Lung (tissue), 12 donors: Measurements from ENCODE around the gene MDH1B. TPM values are rescaled to one million over a fixed set of nuclear protein-coding genes. Genes with fewer than 3 reads are reported as not detected.

ENCODE experiments used
- ATAC-seq: fragments of 200-7000 bp; cut with Tn5 transposase; one replicate; pipeline ENCODE4 v1.9.1; 2020; ENCODE audit warnings: moderate number of reproducible peaks; ENCODE audit not compliant: insufficient read depth, low FRiP score
- DNase-seq, 3 donors: peaks; one replicate each; pipeline ENCODE4 v3.0.0-alpha.2; 2013 to 2017
- H3K27ac ChIP-seq, 2 donors: one replicate each; pipeline ENCODE4 v1.5.1; 2013; ENCODE audit warnings: mild to moderate bottlenecking in 2 of 2, moderate library complexity in 2 of 2, control low read depth in 1 of 2, inconsistent platforms in 1 of 2, low read depth in 1 of 2, low read length in 1 of 2
- H3K27me3 ChIP-seq, 3 donors: one replicate each; pipeline ENCODE4 v1.5.1; 2013; ENCODE audit warnings: low read length in 2 of 3; ENCODE audit not compliant: control insufficient read depth in 3 of 3, insufficient read depth in 3 of 3
- H3K36me3 ChIP-seq, 4 donors: one replicate each; pipeline ENCODE4 v1.5.1; 2013; ENCODE audit warnings: low read length in 4 of 4, mild to moderate bottlenecking in 1 of 4, moderate library complexity in 1 of 4; ENCODE audit not compliant: control insufficient read depth in 4 of 4, insufficient read depth in 4 of 4
- H3K4me1 ChIP-seq, 5 donors: one replicate each; pipeline ENCODE4 v1.5.1; 2013; ENCODE audit warnings: low read length in 5 of 5, mild to moderate bottlenecking in 2 of 5, moderate library complexity in 1 of 5; ENCODE audit not compliant: control insufficient read depth in 5 of 5, insufficient read depth in 5 of 5
- H3K4me3 ChIP-seq: one replicate; pipeline ENCODE4 v1.5.1; 2013; ENCODE audit warnings: mild to moderate bottlenecking, control low read depth, moderate library complexity
- H3K9ac ChIP-seq, 2 donors: one replicate each; pipeline ENCODE4 v1.5.1; 2013; ENCODE audit warnings: low read length in 2 of 2, control low read depth in 1 of 2; ENCODE audit not compliant: insufficient read depth in 1 of 2
- H3K9me3 ChIP-seq, 4 donors: one replicate each; pipeline ENCODE4 v1.5.1; 2013; ENCODE audit warnings: low read length in 3 of 4, mild to moderate bottlenecking in 1 of 4, moderate library complexity in 1 of 4; ENCODE audit not compliant: control insufficient read depth in 4 of 4, insufficient read depth in 3 of 4
- WGBS, 2 donors: extraction: QIAGEN DNeasy Blood & Tissue Kit; methylation state at CpG; one replicate each; pipeline ENCODE4 v1.1.7; 2013; 5-methylcytosine and 5-hydroxymethylcytosine counted together
- polyA plus RNA-seq, 2 donors: library from polyadenylated mRNA; stranded (reverse); fragments of 200-250 nt; gene quantifications; one replicate each; pipeline ENCODE4 v1.2.1, GENCODE V29; 2013
- total RNA-seq, 2 donors: library from RNA; depleted of rRNA in 1 of 2; stranded (reverse); fragments of >200 nt in 1 of 2; gene quantifications; one replicate each; pipeline ENCODE4 v1.2.1, GENCODE V29; 2014 to 2021
- TF ChIP-seq, protein P1 (sequence below): IDR thresholded peaks from 2 replicates; pipeline ENCODE4 v1.5.1; 2012; ENCODE audit warnings: mild to moderate bottlenecking; ENCODE audit errors: control extremely low read depth, extremely low read depth
- donor health status: control.
- donor health status: control.
- donor health status: Bipolar disorder and iron deficiency.
- donor health status: healthy.
- donor health status: DM: yes; HTN: yes; CAD: no.

The MDH1B gene
- total and polyA plus RNA-seq, 4 donors: 3.1 to 15.0 (median 7.3) TPM

DNA sequence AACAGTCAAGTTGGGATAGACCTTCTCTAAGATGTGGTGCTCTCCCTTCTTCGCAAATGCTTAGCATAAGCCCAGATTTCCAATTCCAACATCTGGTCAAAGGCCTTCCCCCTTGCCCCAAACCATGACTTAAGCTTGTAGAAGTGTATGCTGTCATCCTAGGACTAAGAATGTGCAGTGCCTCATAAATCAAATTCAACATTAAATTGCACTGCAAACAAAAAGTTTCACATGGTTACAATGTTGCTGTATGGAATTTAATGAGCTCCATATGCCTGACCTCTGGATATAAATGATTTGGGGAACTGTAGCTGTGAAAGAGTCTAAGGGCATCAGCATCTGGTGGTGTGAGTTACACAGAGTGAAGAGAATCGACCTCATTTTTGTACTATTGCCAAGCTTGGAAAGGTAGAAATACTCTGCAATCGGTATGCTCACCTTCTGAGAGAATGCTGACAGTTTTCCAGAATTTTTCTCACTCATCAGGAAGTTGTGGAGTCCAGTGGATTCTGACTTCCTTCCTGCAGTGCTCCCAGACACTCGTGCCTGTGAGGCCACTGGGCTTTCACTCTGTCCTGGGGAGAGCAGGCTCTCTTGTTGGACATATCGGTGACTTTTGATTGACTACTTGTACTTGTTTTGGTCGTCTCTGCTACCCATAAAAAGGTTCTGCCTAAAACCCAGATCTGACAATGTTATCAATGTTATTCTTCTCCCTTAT, 40.9 kb upstream of the MDH1B start:
- H3K9me3 ChIP-seq: no peaks in the 10 kb centered on the region
- TF ChIP-seq, protein P1, sequence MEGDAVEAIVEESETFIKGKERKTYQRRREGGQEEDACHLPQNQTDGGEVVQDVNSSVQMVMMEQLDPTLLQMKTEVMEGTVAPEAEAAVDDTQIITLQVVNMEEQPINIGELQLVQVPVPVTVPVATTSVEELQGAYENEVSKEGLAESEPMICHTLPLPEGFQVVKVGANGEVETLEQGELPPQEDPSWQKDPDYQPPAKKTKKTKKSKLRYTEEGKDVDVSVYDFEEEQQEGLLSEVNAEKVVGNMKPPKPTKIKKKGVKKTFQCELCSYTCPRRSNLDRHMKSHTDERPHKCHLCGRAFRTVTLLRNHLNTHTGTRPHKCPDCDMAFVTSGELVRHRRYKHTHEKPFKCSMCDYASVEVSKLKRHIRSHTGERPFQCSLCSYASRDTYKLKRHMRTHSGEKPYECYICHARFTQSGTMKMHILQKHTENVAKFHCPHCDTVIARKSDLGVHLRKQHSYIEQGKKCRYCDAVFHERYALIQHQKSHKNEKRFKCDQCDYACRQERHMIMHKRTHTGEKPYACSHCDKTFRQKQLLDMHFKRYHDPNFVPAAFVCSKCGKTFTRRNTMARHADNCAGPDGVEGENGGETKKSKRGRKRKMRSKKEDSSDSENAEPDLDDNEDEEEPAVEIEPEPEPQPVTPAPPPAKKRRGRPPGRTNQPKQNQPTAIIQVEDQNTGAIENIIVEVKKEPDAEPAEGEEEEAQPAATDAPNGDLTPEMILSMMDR: no peak
- peaks cover 0 to 7% (median 0%) of the 10 kb centered on the region in 5 donors for H3K4me1 ChIP-seq
- WGBS, 2 donors: 59 to 69% methylated on average over 6 of the region's 6 CpGs
- DNase-seq (peak in 1 of 3 donors; percentile 5), ATAC-seq (no peak)
- no peaks in the 10 kb centered on the region for H3K27me3 ChIP-seq
- no peaks in the 10 kb centered on the region for H3K36me3 ChIP-seq
- H3K4me3 ChIP-seq: no peak overlapping the region
- no peak overlapping the region for H3K9ac ChIP-seq
- no peak overlapping the region for H3K27ac ChIP-seq

DNA sequence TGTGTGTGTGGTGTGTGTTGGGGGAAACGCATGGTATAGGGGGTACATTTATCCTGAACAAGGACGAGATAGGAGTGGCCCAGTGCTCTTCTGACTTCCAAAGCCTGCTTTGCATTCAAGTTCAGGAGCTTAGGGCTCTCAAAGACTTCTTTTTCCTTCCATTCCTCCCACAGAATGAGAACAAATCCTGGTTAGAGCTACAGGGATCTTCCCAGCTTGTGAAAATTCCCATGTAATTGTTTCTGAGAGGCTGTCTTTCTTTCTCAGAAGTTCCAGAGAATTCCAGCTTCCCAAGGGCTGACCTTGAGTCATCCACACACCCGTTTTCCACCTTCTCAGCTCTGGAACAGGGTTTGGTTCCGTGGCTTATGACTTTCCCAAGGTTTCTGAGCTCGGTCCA, 39.2 kb upstream of the MDH1B start:
- WGBS, 2 donors: 77 to 81% methylated on average over 5 of the region's 5 CpGs
- H3K36me3 ChIP-seq: no peaks in the 10 kb centered on the region
- no peak overlapping the region for H3K9ac ChIP-seq
- H3K4me1 ChIP-seq: peaks cover 0 to 8% (median 0%) of the 10 kb centered on the region in 5 donors
- no peak overlapping the region for H3K27ac ChIP-seq
- no peaks in the 10 kb centered on the region for H3K27me3 ChIP-seq
- TF ChIP-seq, protein P1: no peak
- no peaks in the 10 kb centered on the region for H3K9me3 ChIP-seq
- no peak overlapping the region for H3K4me3 ChIP-seq
- ATAC-seq (no peak), DNase-seq (no peak)

DNA sequence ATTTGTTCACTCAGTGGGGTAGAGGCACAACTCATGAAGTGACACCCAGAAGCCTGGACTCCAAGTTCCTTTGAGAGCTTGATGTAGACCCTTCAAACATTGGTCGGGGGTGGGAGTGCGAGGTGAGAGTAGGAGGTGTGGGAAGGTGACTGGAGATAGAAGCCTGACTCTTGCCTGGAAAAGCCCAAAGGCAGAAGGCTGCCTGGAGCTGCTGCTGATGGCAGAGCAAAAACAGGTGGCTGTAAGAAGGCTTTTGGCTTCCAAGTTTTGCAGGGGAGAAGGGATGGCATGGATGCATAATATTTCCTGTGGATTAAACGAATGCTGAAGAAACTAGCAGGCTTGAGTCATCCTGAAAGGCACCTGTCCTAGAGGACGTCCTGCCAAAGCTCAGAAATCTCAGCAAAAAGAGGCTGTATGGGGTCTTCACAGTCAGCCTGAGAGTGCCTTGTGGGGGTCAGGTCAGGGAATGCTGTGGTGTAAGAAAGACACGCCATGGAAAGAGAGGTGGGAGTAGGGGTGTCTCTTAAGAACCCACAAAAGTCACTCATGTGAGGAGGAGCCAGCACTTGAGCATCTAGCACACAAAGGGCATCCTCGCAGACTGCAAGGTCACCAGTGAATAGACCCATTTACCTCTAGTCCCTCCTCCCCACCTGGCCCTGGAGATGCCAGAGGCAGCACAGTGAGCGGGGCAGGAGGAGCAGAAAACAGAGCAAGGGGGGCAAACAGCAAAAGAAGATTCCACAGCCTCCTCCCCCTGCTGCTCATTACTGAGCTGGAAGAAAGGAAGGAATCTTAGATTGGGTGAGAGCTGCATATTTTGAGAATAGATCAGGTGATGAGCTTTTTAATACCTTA, 37.8 kb upstream of the MDH1B start:
- no peaks in the 10 kb centered on the region for H3K36me3 ChIP-seq
- H3K4me3 ChIP-seq: no peak overlapping the region
- 92% methylated on average over 7 of the region's 7 CpGs for WGBS, 2 donors
- TF ChIP-seq, protein P1: no peak
- ATAC-seq: no peak
- no peaks in the 10 kb centered on the region for H3K9me3 ChIP-seq
- no peak overlapping the region for H3K9ac ChIP-seq
- H3K27ac ChIP-seq: no peak overlapping the region
- H3K27me3 ChIP-seq: no peaks in the 10 kb centered on the region
- H3K4me1 ChIP-seq: peaks cover 0 to 8% (median 1%) of the 10 kb centered on the region in 5 donors
- no peak for DNase-seq
